ES-I3 (cell line): Measurements from ENCODE around the gene LRRC74B.
A peak's percentile ranks its signal among the peaks of the same experiment; 100 is the strongest.

Source experiments
- H3K36me3 ChIP-seq: 2 replicates; pipeline ENCODE4 v1.6.1; 2013; ENCODE audit warnings: mild to moderate bottlenecking, low read length, control low read depth, moderate library complexity; ENCODE audit not compliant: insufficient read depth
- H3K4me1 ChIP-seq: 2 replicates; pipeline ENCODE4 v1.6.1; 2013; ENCODE audit warnings: mild to moderate bottlenecking, control low read depth, low read length; ENCODE audit not compliant: insufficient read depth
- H3K9ac ChIP-seq: 2 replicates; pipeline ENCODE4 v1.6.1; 2013; ENCODE audit warnings: low read depth, mild to moderate bottlenecking, low read length, moderate library complexity
- H3K9me3 ChIP-seq: 2 replicates; pipeline ENCODE4 v1.6.1; 2013; ENCODE audit warnings: mild to moderate bottlenecking, low read length, moderate library complexity; ENCODE audit not compliant: control insufficient read depth, insufficient read depth

LRRC74B gene

DNA sequence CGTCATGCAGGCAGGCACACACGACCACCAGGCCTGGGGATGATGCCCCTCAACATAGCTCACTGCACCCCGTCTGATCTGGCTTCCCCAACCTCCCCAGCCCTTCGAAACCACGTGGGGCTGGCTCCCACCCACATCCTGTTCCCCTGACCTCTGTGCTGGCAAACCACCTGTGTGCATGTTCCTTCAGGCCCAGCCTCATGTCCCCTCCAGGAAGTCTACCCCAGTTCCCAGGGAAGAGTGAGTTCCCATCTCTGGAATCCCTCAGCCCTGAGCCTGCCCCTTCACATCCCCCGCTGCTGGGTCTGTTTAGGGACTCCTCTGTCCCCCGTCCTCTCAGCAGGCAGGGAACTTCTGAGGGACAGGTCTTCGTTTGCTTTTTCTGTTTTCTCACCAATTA, 20.5 kb upstream of the LRRC74B start:
- Histone ChIP-seq H3K4me1 (no peaks in the 10 kb centered on the region), H3K9ac (no peak overlapping the region), H3K36me3 (no peaks in the 10 kb centered on the region), H3K9me3 (no peaks in the 10 kb centered on the region)

DNA sequence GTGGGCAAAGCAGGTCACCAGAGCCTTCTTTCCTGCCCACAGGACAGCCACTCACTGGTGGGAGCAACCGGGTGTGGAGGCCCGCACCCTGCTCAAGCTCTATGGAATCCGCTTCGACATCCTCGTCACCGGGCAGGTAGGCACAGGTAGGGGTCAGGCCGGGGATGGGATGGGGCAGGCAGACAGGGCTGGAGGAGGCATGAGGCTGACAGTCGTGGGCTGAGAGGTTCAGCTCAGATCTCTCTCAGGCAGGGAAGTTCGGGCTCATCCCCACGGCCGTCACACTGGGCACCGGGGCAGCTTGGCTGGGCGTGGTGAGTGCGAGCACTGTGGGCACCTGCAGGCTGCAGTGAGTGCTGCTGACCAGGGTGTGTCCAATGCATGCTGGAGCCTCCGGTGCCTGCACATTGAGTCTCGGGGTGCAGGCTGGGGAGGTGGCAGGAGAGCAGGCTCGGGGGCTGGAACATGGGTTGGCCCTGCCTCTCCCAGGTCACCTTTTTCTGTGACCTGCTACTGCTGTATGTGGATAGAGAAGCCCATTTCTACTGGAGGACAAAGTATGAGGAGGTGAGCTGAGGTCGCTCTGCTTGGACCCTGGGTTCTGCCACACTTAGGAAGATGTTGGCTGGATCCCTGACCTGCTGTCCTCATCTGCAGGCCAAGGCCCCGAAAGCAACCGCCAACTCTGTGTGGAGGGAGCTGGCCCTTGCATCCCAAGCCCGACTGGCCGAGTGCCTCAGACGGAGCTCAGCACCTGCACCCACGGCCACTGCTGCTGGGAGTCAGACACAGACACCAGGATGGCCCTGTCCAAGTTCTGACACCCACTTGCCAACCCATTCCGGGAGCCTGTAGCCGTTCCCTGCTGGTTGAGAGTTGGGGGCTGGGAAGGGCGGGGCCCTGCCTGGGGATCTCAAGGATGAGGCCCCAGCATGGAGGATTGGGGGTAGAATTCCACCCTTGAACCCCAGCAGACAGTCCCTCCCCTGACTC, 19.7 kb upstream of the LRRC74B start:
- H3K9me3 ChIP-seq: no peaks in the 10 kb centered on the region
- no peak overlapping the region for H3K9ac ChIP-seq
- H3K36me3 ChIP-seq: no peaks in the 10 kb centered on the region
- no peaks in the 10 kb centered on the region for H3K4me1 ChIP-seq

DNA sequence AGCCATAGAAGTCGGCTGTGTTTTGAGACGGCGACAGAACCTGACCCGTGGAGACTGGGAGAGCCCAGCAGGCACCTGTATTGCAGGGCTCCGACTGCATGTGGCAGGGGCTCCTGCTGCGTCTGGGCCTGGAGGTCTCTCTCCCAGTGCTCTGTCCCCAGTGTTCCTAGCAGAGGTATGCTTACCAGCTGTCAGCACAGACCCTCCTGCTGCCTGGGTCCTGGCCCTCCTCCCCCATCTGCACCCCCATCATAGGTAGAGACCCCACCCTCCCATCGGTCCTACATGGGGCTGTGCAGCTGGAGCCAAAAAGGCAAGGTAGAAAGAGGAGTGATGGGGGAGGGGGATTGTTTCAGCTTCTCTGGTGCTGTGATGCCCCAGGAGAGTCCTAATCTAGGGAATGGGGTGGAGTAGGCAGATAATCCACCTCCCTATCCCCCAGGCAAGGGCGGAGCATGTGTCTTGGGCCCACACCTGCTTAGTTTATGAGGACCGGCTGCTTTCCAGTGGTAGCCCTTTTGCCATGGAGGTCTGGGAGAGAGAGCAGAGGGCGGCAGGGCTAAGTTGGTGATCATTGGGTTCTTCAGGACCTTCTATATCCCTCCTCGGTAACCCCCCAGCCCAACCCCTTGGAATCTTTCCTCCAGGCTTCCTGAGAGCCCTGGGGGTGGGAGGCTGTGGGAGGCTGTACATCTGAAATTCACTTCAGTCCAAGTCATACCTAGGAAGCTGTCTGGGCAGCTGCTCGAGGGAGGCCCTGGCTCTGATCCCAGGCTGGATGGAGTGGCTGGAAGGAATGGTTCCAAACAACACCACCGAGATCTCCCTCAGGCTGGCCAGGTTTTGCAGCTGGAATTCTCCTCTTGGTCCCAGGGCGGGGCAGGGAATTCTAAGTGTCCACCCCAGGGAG, 18.7 kb upstream of the LRRC74B start:
- H3K36me3 ChIP-seq: no peaks in the 10 kb centered on the region
- H3K9ac ChIP-seq: no peak overlapping the region
- no peaks in the 10 kb centered on the region; the same call in 1 of the 2 replicates for H3K4me1 ChIP-seq
- no peaks in the 10 kb centered on the region for H3K9me3 ChIP-seq

DNA sequence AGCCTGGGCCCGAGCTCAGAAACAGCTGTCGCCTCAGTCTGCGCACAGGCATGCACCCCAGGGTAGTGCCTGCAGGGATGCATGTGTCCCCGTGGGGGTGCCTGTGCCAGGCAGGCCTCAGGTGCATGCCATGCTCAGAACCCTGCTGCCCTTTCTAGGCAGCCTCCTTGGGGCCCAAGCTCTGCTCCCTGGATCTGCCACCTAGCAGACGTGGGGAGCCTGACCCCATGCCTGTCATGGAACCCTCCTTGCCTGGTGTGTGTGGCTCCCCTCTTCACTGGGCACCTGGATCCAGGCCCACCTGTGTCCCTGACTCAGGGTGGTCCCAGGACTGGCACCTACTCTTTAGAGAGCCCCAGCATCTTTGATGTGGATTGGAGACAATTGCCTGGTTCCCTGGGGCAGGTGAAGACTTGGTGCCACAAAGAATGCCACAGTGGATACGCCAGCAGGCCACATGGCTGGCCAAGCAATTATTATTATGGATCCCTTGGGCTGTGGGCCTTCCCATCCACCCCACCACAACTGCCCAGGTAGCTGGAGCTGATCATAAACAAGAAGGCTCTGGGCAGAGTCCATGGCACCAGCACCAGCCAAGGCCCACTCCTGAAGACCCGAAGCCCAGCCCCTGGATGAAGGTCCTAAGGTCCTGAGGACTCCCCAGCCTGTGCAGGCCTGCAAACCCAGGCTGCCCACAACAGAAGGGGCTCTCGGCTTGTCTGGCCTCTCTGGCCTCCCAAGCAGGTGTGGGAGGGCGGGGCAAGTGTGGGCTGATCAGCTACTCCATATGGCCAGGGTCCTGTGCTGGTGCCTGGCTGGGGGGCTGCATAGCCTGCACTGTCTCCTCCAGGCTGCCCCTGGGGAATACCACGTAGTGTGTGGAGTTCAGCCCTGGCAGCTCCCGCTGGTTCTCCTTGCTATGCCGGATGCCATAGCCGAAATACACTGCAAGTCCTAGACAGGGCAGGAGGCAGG, 17.2 kb upstream of the LRRC74B start:
- Histone ChIP-seq H3K9ac (no peak overlapping the region), H3K9me3 (no peaks in the 10 kb centered on the region), H3K36me3 (no peaks in the 10 kb centered on the region), H3K4me1 (no peaks in the 10 kb centered on the region; the same call in 1 of the 2 replicates)

DNA sequence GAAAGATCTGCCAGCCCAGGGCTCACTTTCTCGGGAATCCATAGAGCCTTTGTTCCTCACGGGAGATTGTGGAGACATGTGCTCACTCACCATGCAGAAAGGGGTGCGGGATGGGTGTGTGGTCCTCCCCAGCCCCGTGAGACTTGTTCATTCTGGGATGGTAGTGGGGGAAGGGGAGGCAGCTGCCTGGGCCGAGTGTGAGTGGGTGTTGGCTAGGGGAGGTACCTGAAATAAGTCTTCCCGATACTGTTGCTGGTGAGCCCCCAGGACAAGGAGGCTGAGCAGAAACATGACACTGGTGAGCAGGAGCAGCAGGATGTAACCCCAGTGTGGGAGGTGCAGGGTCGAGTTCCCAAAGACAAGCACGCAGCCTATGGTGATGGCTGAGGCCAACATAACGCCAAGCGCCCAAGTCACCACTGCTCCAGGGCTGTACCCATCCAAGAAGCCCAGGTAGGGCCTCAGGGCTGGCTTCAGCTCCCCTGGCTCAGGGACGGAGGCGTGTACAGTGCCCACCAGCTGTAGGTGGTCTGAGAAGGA, 16.2 kb upstream of the LRRC74B start:
- H3K36me3 ChIP-seq: no peaks in the 10 kb centered on the region
- no peaks in the 10 kb centered on the region; the same call in 1 of the 2 replicates for H3K4me1 ChIP-seq
- H3K9me3 ChIP-seq: no peaks in the 10 kb centered on the region
- H3K9ac ChIP-seq: no peak overlapping the region

DNA sequence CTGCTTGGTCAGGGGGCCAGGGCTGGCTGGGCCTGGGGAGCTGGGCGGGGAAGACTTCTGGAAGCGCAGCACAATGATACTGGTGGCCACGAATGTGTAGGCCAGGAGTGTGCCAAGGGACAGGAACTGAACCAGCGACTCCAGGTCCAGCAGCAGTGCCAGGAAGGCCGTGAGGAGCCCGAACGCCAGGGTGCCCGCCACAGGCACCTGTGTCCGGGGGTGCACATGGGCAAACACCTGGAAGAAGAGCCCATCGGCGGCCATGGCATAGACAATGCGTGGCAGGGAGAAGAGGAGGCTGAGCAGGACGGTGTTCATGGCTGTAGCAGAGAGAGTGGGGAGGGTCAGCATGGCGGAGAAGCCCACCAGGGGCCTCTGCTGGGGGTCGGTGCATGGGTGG, 15.7 kb upstream of the LRRC74B start:
- H3K9ac ChIP-seq: no peak overlapping the region
- H3K36me3 ChIP-seq: no peaks in the 10 kb centered on the region
- H3K9me3 ChIP-seq: no peaks in the 10 kb centered on the region
- no peaks in the 10 kb centered on the region; the same call in 1 of the 2 replicates for H3K4me1 ChIP-seq

DNA sequence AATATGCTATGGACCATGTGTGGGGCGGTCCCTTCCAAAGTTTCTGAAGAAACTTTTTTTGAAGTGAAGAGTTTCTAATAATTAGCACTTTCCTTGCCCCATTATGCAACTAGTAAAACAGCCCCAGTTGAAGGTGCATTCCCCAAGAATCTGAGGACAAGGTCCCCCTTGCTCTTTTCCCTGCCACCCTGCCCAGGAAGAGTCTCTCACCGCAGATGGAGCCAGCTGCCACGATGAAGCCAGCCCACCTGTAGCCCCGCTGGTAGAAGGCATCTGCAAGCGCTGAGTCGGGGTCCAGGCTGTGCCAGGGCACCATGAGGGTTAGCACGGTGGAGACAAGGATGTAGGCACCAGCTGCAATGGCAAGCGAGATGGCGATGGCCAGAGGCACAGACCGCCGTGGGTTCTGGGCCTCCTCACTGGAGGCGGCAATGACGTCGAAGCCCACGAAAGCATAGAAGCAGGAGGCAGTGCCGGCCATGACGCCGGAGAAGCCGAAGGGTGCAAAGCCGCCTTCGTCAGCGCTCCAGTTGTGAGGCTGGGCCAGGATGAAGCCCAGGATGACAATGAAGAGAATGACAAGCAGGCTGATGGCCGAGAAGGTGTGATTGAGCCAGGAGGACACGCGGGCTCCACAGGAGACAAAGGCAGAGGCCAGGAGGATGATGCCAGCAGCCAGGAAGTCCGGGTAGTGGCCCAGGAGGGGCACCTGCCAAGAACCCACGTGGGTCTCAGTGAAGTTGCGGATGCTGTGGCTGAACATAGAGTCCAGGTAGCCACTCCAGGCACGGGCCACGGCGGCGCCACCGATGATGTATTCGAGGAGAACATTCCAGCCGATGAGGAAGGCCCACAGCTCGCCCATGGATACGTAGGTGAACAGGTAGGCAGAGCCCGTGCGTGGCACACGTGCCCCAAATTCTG, 14.9 kb upstream of the LRRC74B start:
- Histone ChIP-seq H3K36me3 (no peaks in the 10 kb centered on the region), H3K4me1 (no peaks in the 10 kb centered on the region; the same call in 1 of the 2 replicates), H3K9ac (no peak overlapping the region), H3K9me3 (no peaks in the 10 kb centered on the region)

DNA sequence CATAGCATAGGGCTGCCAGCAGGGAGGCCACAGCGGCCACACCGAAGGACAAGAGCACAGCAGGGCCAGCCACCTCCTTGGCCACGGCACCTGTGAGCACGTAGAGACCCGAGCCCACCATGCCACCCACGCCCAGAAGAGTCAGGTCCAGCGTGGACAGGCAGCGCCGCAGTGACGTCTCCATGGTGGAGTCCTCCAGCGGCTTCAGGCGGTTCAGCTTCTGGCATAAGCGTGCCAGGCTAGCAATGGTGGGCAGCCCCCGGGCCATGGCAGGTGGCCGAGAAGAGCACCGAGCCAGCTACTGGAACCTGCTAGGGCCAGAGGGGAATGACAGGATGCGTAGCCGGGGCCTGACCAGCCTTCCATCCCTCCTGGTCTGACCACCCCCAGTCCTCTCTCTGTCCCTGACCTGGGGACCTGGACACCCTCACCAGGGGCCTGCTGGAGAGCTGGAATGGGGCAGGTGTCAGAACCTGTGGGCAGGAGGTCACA, 14.2 kb upstream of the LRRC74B start:
- H3K4me1 ChIP-seq: no peaks in the 10 kb centered on the region; the same call in 1 of the 2 replicates
- no peaks in the 10 kb centered on the region for H3K36me3 ChIP-seq
- peak overlapping the region; percentile 50; the same call in 1 of the 2 replicates for H3K9ac ChIP-seq
- no peaks in the 10 kb centered on the region for H3K9me3 ChIP-seq

DNA sequence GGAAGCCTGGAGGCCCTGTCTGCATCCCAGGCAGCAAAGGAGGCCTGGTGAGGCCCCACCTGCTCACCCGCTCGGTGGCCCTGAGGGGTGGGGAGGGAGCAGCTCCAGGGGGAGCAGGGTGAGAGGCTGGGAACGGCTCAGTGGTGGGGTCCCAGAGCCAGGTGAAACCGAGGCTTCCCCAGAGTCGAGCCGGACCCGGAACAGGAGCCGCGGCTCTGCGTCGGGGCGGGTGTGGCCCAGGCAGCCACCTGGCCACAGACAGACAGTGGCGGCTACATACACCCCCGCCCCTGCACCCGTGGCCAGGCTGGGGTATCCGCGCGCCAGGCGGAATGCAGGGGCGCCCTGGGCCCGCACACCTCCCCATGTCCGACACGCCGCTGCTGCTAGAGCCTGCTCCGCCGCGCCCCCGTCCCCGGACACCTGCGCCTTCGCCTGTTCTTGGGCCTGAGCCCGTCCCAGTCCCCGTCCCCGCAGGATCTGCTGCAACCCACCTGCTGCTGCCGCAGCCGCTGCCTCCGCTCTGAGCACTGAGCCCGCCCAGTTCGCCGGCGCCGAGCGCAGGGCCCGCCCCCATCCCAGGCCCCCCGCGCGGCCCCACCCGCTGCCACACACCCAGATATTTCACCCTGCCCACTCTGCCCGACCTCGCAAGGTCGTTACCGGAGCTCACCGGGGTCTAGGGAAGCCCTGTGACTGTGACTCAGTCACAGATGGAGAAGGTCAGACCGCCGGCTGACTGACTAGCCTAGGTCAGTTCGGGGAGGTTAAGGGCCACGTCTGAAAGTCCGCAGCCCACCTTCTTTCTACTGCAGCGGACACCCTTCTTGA, 13.5 kb upstream of the LRRC74B start, which contains the start of gene SLC7A4:
Gene SLC7A4, minus strand, starts transcription at position 525 of the 831 bp plus-strand sequence. CDS start 749 bp downstream, outside the sequence.
- Histone ChIP-seq H3K36me3 (no peaks in the 10 kb centered on the region), H3K4me1 (no peaks in the 10 kb centered on the region; the same call in 1 of the 2 replicates), H3K9ac (peak within 1 kb of the TSS; percentile 50; the same call in 1 of the 2 replicates), H3K9me3 (no peaks in the 10 kb centered on the region)

DNA sequence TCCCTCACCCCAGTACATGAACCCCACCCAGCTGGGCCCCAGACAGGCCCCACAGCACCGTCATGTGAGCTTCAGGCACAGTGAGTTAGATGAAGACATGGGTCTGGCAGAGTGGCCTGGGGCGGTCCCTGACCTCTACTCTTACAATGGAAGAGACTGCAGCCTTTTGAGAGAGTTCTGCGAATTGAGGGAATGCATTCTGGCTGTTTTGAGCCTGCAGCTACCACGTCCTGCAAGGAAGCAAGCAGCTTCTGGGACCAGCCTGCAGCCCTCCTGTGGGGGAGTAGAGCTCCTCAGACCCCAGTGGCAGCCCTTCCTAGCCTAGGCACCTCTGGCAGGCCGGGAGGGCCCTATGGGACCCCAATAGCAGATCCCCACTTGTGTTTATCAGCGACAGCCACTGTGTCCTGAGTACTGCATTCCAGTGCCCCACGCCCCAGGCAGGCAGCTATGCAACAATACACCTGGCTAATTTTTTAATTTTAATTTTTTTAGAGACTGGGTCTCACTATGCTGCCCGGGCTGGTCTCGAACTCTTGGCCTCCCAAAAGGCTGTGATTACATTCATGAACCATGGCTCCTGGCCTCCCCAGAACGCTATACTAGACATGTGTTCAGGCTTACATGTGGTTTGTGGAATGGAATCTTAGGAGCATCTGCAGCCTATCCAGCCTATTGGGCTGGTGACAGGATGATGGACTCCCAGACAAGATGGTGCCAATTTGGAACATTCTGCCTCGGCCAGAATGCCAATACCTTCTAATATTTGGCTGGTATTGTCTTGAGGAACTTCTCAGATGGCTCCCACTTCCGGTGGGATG, 12.7 kb upstream of the LRRC74B start:
- peak overlapping the region; percentile 50; the same call in 1 of the 2 replicates for H3K9ac ChIP-seq
- H3K9me3 ChIP-seq: no peaks in the 10 kb centered on the region
- no peaks in the 10 kb centered on the region for H3K36me3 ChIP-seq
- no peaks in the 10 kb centered on the region; the same call in 1 of the 2 replicates for H3K4me1 ChIP-seq

DNA sequence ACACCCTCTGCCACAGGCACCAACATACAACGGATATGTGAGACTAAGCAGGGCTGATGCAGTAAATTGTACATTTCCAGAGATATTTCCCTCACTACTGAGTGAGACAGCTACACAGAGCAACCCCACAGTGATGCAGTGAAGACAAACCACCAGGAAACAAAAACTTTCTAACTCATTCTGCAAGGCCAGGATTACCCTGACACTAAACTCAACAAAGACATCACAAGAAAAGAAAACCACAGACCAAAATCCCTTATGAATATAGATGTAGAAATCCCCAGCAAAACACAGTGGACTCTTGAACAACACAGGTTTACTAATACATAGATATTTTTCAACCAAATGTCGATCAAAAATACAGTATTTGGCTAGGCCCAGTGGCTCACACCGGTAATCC, 11.9 kb upstream of the LRRC74B start:
- Histone ChIP-seq H3K4me1 (no peaks in the 10 kb centered on the region; the same call in 1 of the 2 replicates), H3K36me3 (no peaks in the 10 kb centered on the region), H3K9ac (no peak overlapping the region), H3K9me3 (no peaks in the 10 kb centered on the region)
